Astrocyte (in vitro differentiated cells and primary cell): ENCODE results near the gene MRGPRF. TPM values are rescaled to one million over a fixed set of nuclear protein-coding genes. Genes with fewer than 3 reads are reported as not detected.

Source experiments
- DNase-seq: peaks from one replicate; pipeline ENCODE4 v3.0.0-alpha.2; 2010; ENCODE audit warnings: low read depth
- FAIRE-seq: peaks from 2 replicates; lab custom pipeline; 2011; peaks lifted over from hg19 to GRCh38; lab: Jason Lieb, UNC
- H2AFZ ChIP-seq: 2 replicates; pipeline ENCODE4 v1.6.0; 2012; ENCODE audit warnings: low read depth, low read length, inconsistent platforms
- H3K27ac ChIP-seq: 2 replicates; pipeline ENCODE4 v1.5.1; 2011; ENCODE audit warnings: low read depth, low read length, inconsistent platforms
- H3K27me3 ChIP-seq: 2 replicates; pipeline ENCODE4 v1.6.0; 2011; ENCODE audit warnings: low read length, inconsistent platforms; ENCODE audit not compliant: insufficient read depth
- H3K36me3 ChIP-seq: 2 replicates; pipeline ENCODE4 v1.5.1; 2011; ENCODE audit warnings: low read length, inconsistent platforms; ENCODE audit not compliant: insufficient read depth
- H3K4me1 ChIP-seq: 2 replicates; pipeline ENCODE4 v1.5.1; 2011; ENCODE audit warnings: low read length, inconsistent platforms; ENCODE audit not compliant: insufficient read depth
- H3K4me2 ChIP-seq: 2 replicates; pipeline ENCODE4 v1.6.0; 2012; ENCODE audit warnings: low read length, inconsistent platforms
- H3K4me3 ChIP-seq: 2 replicates; pipeline ENCODE4 v1.5.1; 2011; ENCODE audit warnings: low read depth, mild to moderate bottlenecking, low read length, inconsistent platforms; ENCODE audit not compliant: insufficient read depth
- H3K79me2 ChIP-seq: 2 replicates; pipeline ENCODE4 v1.6.0; 2012; ENCODE audit warnings: mild to moderate bottlenecking, low read length, inconsistent platforms; ENCODE audit not compliant: insufficient read depth
- H3K9ac ChIP-seq: 2 replicates; pipeline ENCODE4 v1.6.0; 2012; ENCODE audit warnings: mild to moderate bottlenecking, low read length, inconsistent platforms
- H3K9me3 ChIP-seq: 2 replicates; pipeline ENCODE4 v1.5.1; 2012; ENCODE audit warnings: low read depth, mild to moderate bottlenecking, low read length, inconsistent platforms; ENCODE audit not compliant: insufficient read depth
- H4K20me1 ChIP-seq: 2 replicates; pipeline ENCODE4 v1.6.0; 2012; ENCODE audit warnings: low read length, inconsistent platforms; ENCODE audit not compliant: insufficient read depth
- H3K27ac Mint-ChIP-seq: one replicate; pipeline ENCODE4 v1.8.0; 2021; ENCODE audit warnings: mild to moderate bottlenecking, mixed read lengths; ENCODE audit not compliant: unreplicated experiment
- H3K27me3 Mint-ChIP-seq: one replicate; pipeline ENCODE4 v1.8.0; 2021; ENCODE audit warnings: low read depth, mixed read lengths; ENCODE audit not compliant: unreplicated experiment
- H3K36me3 Mint-ChIP-seq: one replicate; pipeline ENCODE4 v1.8.0; 2021; ENCODE audit warnings: low read depth, mixed read lengths; ENCODE audit not compliant: unreplicated experiment
- H3K4me1 Mint-ChIP-seq: one replicate; pipeline ENCODE4 v1.8.0; 2021; ENCODE audit warnings: low read depth, mixed read lengths; ENCODE audit not compliant: unreplicated experiment
- H3K4me3 Mint-ChIP-seq: one replicate; pipeline ENCODE4 v1.8.0; 2021; ENCODE audit warnings: mild to moderate bottlenecking, moderate library complexity, mixed read lengths; ENCODE audit not compliant: unreplicated experiment
- H3K9me3 Mint-ChIP-seq: one replicate; pipeline ENCODE4 v1.8.0; 2021; ENCODE audit warnings: mild to moderate bottlenecking, mixed read lengths; ENCODE audit not compliant: unreplicated experiment
- EZH2 ChIP-seq: IDR thresholded peaks from 2 replicates; pipeline ENCODE4 v1.6.1; 2012; ENCODE audit warnings: mild to moderate bottlenecking, low read length, inconsistent platforms; ENCODE audit not compliant: insufficient read depth
- total RNA-seq: library from RNA; stranded (reverse); gene quantifications from 2 replicates; pipeline ENCODE4 v1.2.1, GENCODE V29; 2021
- TF ChIP-seq, protein P1 (sequence below): IDR thresholded peaks from 2 replicates; pipeline ENCODE4 v1.5.1; 2011; ENCODE audit warnings: low read depth, mild to moderate bottlenecking, inconsistent platforms, low read length, moderate library complexity; ENCODE audit not compliant: insufficient read depth

The MRGPRF gene
- total RNA-seq, 1 donor from 2014 or later = 4.1 TPM

- TF ChIP-seq EZH2 = no peak
- TF ChIP-seq, protein P1, sequence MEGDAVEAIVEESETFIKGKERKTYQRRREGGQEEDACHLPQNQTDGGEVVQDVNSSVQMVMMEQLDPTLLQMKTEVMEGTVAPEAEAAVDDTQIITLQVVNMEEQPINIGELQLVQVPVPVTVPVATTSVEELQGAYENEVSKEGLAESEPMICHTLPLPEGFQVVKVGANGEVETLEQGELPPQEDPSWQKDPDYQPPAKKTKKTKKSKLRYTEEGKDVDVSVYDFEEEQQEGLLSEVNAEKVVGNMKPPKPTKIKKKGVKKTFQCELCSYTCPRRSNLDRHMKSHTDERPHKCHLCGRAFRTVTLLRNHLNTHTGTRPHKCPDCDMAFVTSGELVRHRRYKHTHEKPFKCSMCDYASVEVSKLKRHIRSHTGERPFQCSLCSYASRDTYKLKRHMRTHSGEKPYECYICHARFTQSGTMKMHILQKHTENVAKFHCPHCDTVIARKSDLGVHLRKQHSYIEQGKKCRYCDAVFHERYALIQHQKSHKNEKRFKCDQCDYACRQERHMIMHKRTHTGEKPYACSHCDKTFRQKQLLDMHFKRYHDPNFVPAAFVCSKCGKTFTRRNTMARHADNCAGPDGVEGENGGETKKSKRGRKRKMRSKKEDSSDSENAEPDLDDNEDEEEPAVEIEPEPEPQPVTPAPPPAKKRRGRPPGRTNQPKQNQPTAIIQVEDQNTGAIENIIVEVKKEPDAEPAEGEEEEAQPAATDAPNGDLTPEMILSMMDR = no peak
- H3K4me1 Mint-ChIP-seq = no peaks in the 10 kb centered on the region
- no peaks in the 10 kb centered on the region for H3K9me3 ChIP-seq
These were observed 45.6 kb upstream of the MRGPRF start for GRCh38 chr11:69058511-69059270.

DNA sequence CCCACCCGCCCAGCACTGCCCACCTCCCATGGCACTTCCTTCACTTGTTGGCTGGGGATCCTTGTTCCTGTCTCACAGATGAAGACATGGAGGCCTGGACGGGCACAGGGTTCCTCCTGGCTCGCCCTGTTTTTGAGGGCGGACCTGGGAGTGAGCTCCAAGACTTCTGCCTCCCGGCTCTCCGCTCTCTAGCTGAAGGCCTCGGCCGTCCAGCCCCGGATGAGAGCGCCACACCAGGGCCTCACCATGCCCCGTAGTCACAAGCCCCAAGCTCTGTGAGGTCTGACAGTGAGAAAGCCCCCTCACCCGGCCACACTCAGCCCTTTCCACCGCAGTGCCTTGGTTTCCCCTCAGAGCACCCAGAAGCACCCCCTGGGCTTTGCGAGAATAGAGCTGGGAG, 44.8 kb upstream of the MRGPRF start:
- Histone ChIP-seq H3K9ac (no peak overlapping the region), H4K20me1 (peaks cover 67% of the 10 kb centered on the region), H3K9me3 (no peaks in the 10 kb centered on the region), H3K36me3 (no peaks in the 10 kb centered on the region), H3K79me2 (peaks cover 26% of the 10 kb centered on the region), H3K27ac (no peak overlapping the region), H3K4me1 (no peaks in the 10 kb centered on the region), H3K4me3 (no peak overlapping the region), H3K4me2 (no peak overlapping the region), H3K27me3 (no peaks in the 10 kb centered on the region), H2AFZ (no peak overlapping the region)
- H3K27me3 Mint-ChIP-seq = no peaks in the 10 kb centered on the region
- DNase-seq = no peak
- no peak overlapping the region for H3K27ac Mint-ChIP-seq
- no peak overlapping the region for H3K4me3 Mint-ChIP-seq
- no peak for TF ChIP-seq EZH2
- TF ChIP-seq, protein P1 = no peak
- no peaks in the 10 kb centered on the region for H3K9me3 Mint-ChIP-seq
- peaks cover 5% of the 10 kb centered on the region for H3K36me3 Mint-ChIP-seq
- H3K4me1 Mint-ChIP-seq = no peaks in the 10 kb centered on the region
- no peak for FAIRE-seq

More at GRCh38 chr11:69058511-69059270, 45.6 kb upstream of the MRGPRF start:
- H3K4me1 ChIP-seq = no peaks in the 10 kb centered on the region
- no peak overlapping the region for H3K4me3 ChIP-seq
- Mint-ChIP-seq H3K36me3 (peaks cover 5% of the 10 kb centered on the region), H3K27me3 (no peaks in the 10 kb centered on the region), H3K4me3 (no peak overlapping the region), H3K9me3 (no peaks in the 10 kb centered on the region), H3K27ac (no peak overlapping the region)
- no peak overlapping the region for H3K27ac ChIP-seq
- no peak overlapping the region for H3K9ac ChIP-seq
- H3K4me2 ChIP-seq = no peak overlapping the region
- H4K20me1 ChIP-seq = peaks cover 59% of the 10 kb centered on the region
- no peak for DNase-seq
- H3K27me3 ChIP-seq = no peaks in the 10 kb centered on the region
- H3K79me2 ChIP-seq = peaks cover 17% of the 10 kb centered on the region
- FAIRE-seq = no peak
- no peaks in the 10 kb centered on the region for H3K36me3 ChIP-seq
- H2AFZ ChIP-seq = no peak overlapping the region

DNA sequence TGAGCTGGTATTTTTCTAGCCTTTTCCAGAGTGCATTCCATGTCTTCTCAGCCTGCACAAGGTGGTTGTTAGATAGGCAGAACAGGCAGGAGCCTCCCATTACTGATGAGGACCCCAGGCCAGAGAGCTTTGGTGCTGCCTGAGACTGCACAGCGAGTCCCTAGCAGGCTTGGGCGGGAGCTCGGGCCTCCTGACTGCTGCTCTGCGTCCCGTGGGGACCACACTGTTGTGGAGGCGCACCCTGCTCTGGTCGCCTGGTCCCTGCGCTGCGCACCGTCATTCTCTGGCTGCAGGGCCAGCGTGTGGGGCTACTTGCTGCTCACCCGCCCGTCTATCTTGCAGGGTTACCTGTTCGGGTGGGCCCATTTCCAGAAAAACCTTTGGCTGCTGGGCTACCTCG, 44.2 kb upstream of the MRGPRF start:
- FAIRE-seq = no peak

More for the DNA sequence above, 44.2 kb upstream of the MRGPRF start:
- H4K20me1 ChIP-seq = peaks cover 70% of the 10 kb centered on the region
- H3K4me1 ChIP-seq = no peaks in the 10 kb centered on the region
- no peak overlapping the region for H3K4me2 ChIP-seq
- no peaks in the 10 kb centered on the region for H3K4me1 Mint-ChIP-seq
- no peaks in the 10 kb centered on the region for H3K36me3 ChIP-seq
- H2AFZ ChIP-seq = no peak overlapping the region
- H3K9ac ChIP-seq = no peak overlapping the region
- H3K27me3 Mint-ChIP-seq = no peaks in the 10 kb centered on the region
- TF ChIP-seq EZH2 = no peak
- TF ChIP-seq, protein P1 = no peak
- H3K9me3 ChIP-seq = no peaks in the 10 kb centered on the region
- H3K4me3 Mint-ChIP-seq = no peak overlapping the region
- peaks cover 5% of the 10 kb centered on the region for H3K36me3 Mint-ChIP-seq
- H3K79me2 ChIP-seq = peaks cover 31% of the 10 kb centered on the region
- H3K9me3 Mint-ChIP-seq = no peaks in the 10 kb centered on the region
- no peak for DNase-seq
- no peak overlapping the region for H3K27ac ChIP-seq
- H3K4me3 ChIP-seq = no peak overlapping the region
- H3K27ac Mint-ChIP-seq = no peak overlapping the region
- H3K27me3 ChIP-seq = no peaks in the 10 kb centered on the region
